ENCODE results near the gene KBTBD13. TPM values are rescaled to one million over a fixed set of nuclear protein-coding genes. Genes with fewer than 3 reads are reported as not detected.
A peak's percentile ranks its signal among the peaks of the same experiment; 100 is the strongest.

Gene KBTBD13
- polyA plus RNA-seq, 1 donor (not counting 4 experiments of a cell fraction or from before 2014, with no cell fraction given): not detected

GRCh38 chr15:65086680-65087111, 10.2 kb downstream of the KBTBD13 start:
- Histone ChIP-seq H3K27me3 (ENCODE audit: control insufficient read depth, extremely low read depth, insufficient read depth, low read length) (peaks cover 12% of the 10 kb centered on the region), H3K9me3 (ENCODE audit: control insufficient read depth, low read depth, low read length) (no peaks in the 10 kb centered on the region), H3K79me2 (ENCODE audit: control insufficient read depth, insufficient read depth, low read length) (no peaks in the 10 kb centered on the region), H3K4me2 (ENCODE audit: control insufficient read depth, extremely low read depth, insufficient read depth, low read depth, low read length) (peak overlapping the region; percentile 35), H3K9me1 (ENCODE audit: control insufficient read depth, extremely low read depth, insufficient read depth, low read length) (no peaks in the 10 kb centered on the region), H2AFZ (ENCODE audit: control insufficient read depth, low read length) (peak overlapping the region; percentile 3), H4K20me1 (ENCODE audit: control insufficient read depth, extremely low read depth, insufficient read depth, low read length) (peaks cover 3% of the 10 kb centered on the region), H3K36me3 (ENCODE audit: control insufficient read depth in 2 of 2, extremely low read depth in 1 of 2, insufficient read depth in 2 of 2, low read length in 2 of 2) (no peaks in the 10 kb centered on the region), H3K4me1 (ENCODE audit: control insufficient read depth, extremely low read depth, insufficient read depth, low read length) (peaks cover 4% of the 10 kb centered on the region), H3K27ac (ENCODE audit: control insufficient read depth, insufficient read depth, low read length) (no peak overlapping the region), H3K4me3 (ENCODE audit: control insufficient read depth in 2 of 3, extremely low read depth in 1 of 3, insufficient read depth in 2 of 3, low read depth in 1 of 3, low read length in 3 of 3) (no peak overlapping the region), H3K9ac (ENCODE audit: control insufficient read depth, extremely low read depth, insufficient read depth, low read length) (no peak overlapping the region)
- dilution Hi-C loops (cut with MboI; ENCODE audit: extremely low pct_ligation_motif_present, low sequenced_read_pairs): no loop called here
- no peak for TF ChIP-seq EZH2 (IDR thresholded peaks at IDR 0.05; ENCODE audit: low read length)
- peak; percentile 18 to 35 (median 23) for TF ChIP-seq CTCF (optimal IDR thresholded peaks at IDR 0.05 in 1 of 3, IDR thresholded peaks at IDR 0.05 in 1 of 3, conservative IDR thresholded peaks at IDR 0.05 in 1 of 3; ENCODE audit: extremely low read depth in 1 of 3, insufficient read depth in 2 of 3, low read length in 3 of 3)
- no peak for FAIRE-seq
- DNase-seq (ENCODE audit: low read depth, low spot score): no peak

- Histone ChIP-seq H4K20me1 (ENCODE audit: control insufficient read depth, extremely low read depth, insufficient read depth, low read length) (no peaks in the 10 kb centered on the region), H3K9me3 (ENCODE audit: control insufficient read depth, low read depth, low read length) (no peaks in the 10 kb centered on the region), H3K9ac (ENCODE audit: control insufficient read depth, extremely low read depth, insufficient read depth, low read length) (no peak overlapping the region), H3K9me1 (ENCODE audit: control insufficient read depth, extremely low read depth, insufficient read depth, low read length) (no peaks in the 10 kb centered on the region), H3K4me3 (ENCODE audit: control insufficient read depth in 2 of 3, extremely low read depth in 1 of 3, insufficient read depth in 2 of 3, low read depth in 1 of 3, low read length in 3 of 3) (no peak overlapping the region), H3K4me1 (ENCODE audit: control insufficient read depth, extremely low read depth, insufficient read depth, low read length) (peaks cover 4% of the 10 kb centered on the region), H2AFZ (ENCODE audit: control insufficient read depth, low read length) (no peak overlapping the region), H3K4me2 (ENCODE audit: control insufficient read depth, extremely low read depth, insufficient read depth, low read depth, low read length) (no peak overlapping the region), H3K36me3 (ENCODE audit: control insufficient read depth in 2 of 2, extremely low read depth in 1 of 2, insufficient read depth in 2 of 2, low read length in 2 of 2) (no peaks in the 10 kb centered on the region), H3K79me2 (ENCODE audit: control insufficient read depth, insufficient read depth, low read length) (no peaks in the 10 kb centered on the region), H3K27ac (ENCODE audit: control insufficient read depth, insufficient read depth, low read length) (no peak overlapping the region), H3K27me3 (ENCODE audit: control insufficient read depth, extremely low read depth, insufficient read depth, low read length) (peaks cover 10% of the 10 kb centered on the region)
- DNase-seq (ENCODE audit: low read depth, low spot score) (no peak), FAIRE-seq (no peak)
- dilution Hi-C loops (cut with MboI; ENCODE audit: extremely low pct_ligation_motif_present, low sequenced_read_pairs): no loop called here
- no peak for TF ChIP-seq EZH2 (IDR thresholded peaks at IDR 0.05; ENCODE audit: low read length)
- TF ChIP-seq CTCF (optimal IDR thresholded peaks at IDR 0.05 in 1 of 3, IDR thresholded peaks at IDR 0.05 in 1 of 3, conservative IDR thresholded peaks at IDR 0.05 in 1 of 3; ENCODE audit: extremely low read depth in 1 of 3, insufficient read depth in 2 of 3, low read length in 3 of 3): no peak
These were observed 10.9 kb downstream of the KBTBD13 start for GRCh38 chr15:65087411-65087810.

All from keratinocyte (primary cell).